Mesodermal cell (in vitro differentiated cells): ENCODE measurements around the gene GRIN3B.
"Not testable (repeated sequence)": the region's sequence is repeated elsewhere in the genome, so short reads cannot be mapped to it uniquely, and the experiment has no call there.

Source experiments
- H3K27ac ChIP-seq: 2 replicates; pipeline ENCODE4 v1.7.0; 2013; ENCODE audit warnings: mild to moderate bottlenecking, low read depth, low read length, moderate library complexity; ENCODE audit not compliant: severe bottlenecking
- H3K36me3 ChIP-seq: 2 replicates; pipeline ENCODE4 v1.7.1; 2013; ENCODE audit warnings: mild to moderate bottlenecking, low read length, moderate library complexity; ENCODE audit not compliant: control insufficient read depth, insufficient read depth
- H3K4me1 ChIP-seq: one replicate; pipeline ENCODE4 v1.7.1; 2013; ENCODE audit warnings: mild to moderate bottlenecking, low read length; ENCODE audit not compliant: insufficient read depth, control insufficient read depth, poor library complexity, severe bottlenecking
- H3K4me3 ChIP-seq: 2 replicates; pipeline ENCODE4 v1.7.0; 2013; ENCODE audit warnings: low read length, control low read depth, mild to moderate bottlenecking; ENCODE audit not compliant: insufficient read depth, poor library complexity, severe bottlenecking; ENCODE audit errors: extremely low read depth
- H3K9me3 ChIP-seq: 2 replicates; pipeline ENCODE4 v1.7.1; 2013; ENCODE audit warnings: mild to moderate bottlenecking, low read length, moderate library complexity; ENCODE audit not compliant: control insufficient read depth
- WGBS, 2 experiments: methylation state at CpG; one replicate each; pipeline ENCODE4 v1.1.5; 2013; ENCODE audit warnings: missing lambda C conversion rate in 2 of 2; ENCODE audit not compliant: insufficient coverage in 2 of 2; 5-methylcytosine and 5-hydroxymethylcytosine counted together

The GRIN3B gene

DNA sequence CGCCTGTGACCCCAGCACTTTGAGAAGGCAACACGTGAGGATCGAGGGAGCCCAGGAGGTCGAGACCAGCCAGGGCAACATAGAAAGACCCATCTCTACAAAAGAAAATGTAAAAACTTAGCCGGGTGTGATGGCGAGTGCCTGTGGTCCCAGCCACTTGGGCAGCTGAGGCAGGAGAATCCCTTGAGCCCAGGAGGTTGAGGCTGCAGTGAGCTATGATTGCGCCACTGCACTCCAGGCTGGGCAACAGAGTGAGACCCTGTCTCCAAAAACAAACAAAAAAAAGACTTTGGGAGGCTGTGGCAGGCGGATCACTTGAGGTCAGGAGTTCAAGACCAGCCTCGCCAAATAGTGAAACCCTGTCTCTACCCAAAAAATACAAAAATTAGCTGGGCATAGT lies 42.6 kb upstream of the GRIN3B start:
- not testable (repeated sequence) for H3K4me3 ChIP-seq, H3K9me3 ChIP-seq
- Histone ChIP-seq H3K36me3 (peaks cover 55% of the 10 kb centered on the region), H3K27ac (peak overlapping the region; percentile 96), H3K4me1 (peaks cover 69% of the 10 kb centered on the region)
- WGBS, 2 experiments, result 86 to 97% methylated on average over 7 of the region's 9 CpGs

GRCh38 chr19:958967-959855 lies 41.0 kb upstream of the GRIN3B start:
- 92 to 94% methylated on average over 28 to 34 of the region's 36 CpGs for WGBS, 2 experiments
- H3K4me3 ChIP-seq, result no peak overlapping the region
- no peaks in the 10 kb centered on the region for H3K9me3 ChIP-seq
- H3K36me3 ChIP-seq, result peaks cover 68% of the 10 kb centered on the region
- peaks cover 60% of the 10 kb centered on the region for H3K4me1 ChIP-seq
- peak overlapping the region; percentile 23 for H3K27ac ChIP-seq

DNA sequence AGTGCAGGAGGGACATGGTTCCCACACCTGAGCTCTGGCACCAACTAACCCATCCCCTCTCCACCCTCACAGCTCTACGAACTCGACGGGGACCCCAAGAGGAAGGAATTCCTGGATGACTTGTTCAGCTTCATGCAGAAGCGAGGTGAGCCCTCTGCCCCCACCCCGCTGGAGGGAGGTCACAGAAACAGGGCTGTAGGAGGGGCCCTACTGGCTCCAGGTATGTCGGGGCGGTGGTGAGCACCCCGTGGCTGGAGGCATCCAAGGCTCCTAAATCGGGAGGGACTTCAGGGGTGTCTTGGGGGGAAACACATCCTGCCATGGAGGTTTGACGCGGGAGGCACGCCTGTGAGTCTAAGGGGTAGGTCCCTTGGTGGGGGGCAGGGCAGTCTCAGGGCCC lies 40.2 kb upstream of the GRIN3B start:
- Histone ChIP-seq H3K27ac (peak overlapping the region; percentile 41), H3K36me3 (peaks cover 71% of the 10 kb centered on the region), H3K4me3 (no peak overlapping the region)

DNA sequence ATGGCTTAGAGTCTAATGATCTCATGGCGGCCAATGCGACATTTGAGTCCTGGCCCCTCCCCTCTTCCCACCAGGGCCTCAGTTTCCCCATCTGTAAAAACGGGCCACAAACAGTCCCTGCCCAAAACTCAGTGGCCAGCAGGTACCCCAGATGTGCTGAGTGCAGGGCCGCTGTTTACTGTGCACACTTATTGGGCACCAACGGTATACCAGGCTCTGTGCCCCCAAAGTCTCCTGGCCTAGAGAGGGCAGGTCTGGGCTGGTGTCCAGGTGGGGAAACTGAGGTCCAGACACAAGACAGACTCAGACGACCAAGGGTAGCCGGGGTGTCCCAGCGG lies 39.6 kb upstream of the GRIN3B start:
- Histone ChIP-seq H3K4me3 (no peak overlapping the region), H3K4me1 (peaks cover 49% of the 10 kb centered on the region), H3K9me3 (no peaks in the 10 kb centered on the region), H3K36me3 (peaks cover 71% of the 10 kb centered on the region), H3K27ac (peak overlapping the region; percentile 49)
- 92 to 94% methylated on average over 7 to 8 of the region's 8 CpGs for WGBS, 2 experiments

More for the DNA sequence above, 40.2 kb upstream of the GRIN3B start:
- H3K9me3 ChIP-seq, result no peaks in the 10 kb centered on the region
- H3K4me1 ChIP-seq, result peaks cover 52% of the 10 kb centered on the region
- WGBS, 2 experiments, result 67 to 69% methylated on average over 9 to 12 of the region's 12 CpGs

- 67 to 73% methylated on average over 3 to 5 of the region's 14 CpGs for WGBS, 2 experiments
- no peaks in the 10 kb centered on the region for H3K9me3 ChIP-seq
- no peak overlapping the region for H3K4me3 ChIP-seq
- peaks cover 41% of the 10 kb centered on the region for H3K4me1 ChIP-seq
- peak overlapping the region; percentile 57 for H3K27ac ChIP-seq
- H3K36me3 ChIP-seq, result peaks cover 85% of the 10 kb centered on the region
Observed at GRCh38 chr19:961866-962620, 38.2 kb upstream of the GRIN3B start.

- H3K27ac ChIP-seq, result no peak overlapping the region
- 89 to 91% methylated on average over 26 to 27 of the region's 31 CpGs for WGBS, 2 experiments
- H3K4me3 ChIP-seq, result no peak overlapping the region
- H3K9me3 ChIP-seq, result no peaks in the 10 kb centered on the region
- H3K4me1 ChIP-seq, result peaks cover 38% of the 10 kb centered on the region
- H3K36me3 ChIP-seq, result peaks cover 89% of the 10 kb centered on the region
Observed at GRCh38 chr19:962683-963400, 37.4 kb upstream of the GRIN3B start.

DNA sequence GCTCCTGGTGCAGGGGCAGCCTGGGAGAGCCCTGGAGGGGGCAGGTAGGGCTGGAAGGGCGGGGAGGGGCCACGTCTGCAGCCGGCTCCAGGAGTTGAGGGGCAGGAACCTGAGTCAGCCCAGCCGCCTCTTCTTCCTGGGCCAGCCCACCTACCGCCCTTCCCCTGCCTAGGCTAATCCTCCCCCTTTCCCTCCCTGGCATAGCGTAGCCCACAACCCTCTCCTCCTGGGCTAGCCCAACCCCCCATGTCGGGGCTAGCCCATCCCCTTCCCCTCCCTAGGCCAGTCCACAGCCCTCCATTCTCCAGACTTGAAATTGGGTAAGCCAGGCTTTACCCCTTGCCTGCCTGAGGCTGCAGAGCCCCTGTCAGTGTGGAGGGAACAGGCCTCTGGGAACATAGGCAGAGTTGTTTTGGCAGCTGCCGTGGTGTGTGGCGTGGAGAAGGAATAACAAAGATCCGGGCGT lies 36.7 kb upstream of the GRIN3B start:
- no peaks in the 10 kb centered on the region for H3K9me3 ChIP-seq

DNA sequence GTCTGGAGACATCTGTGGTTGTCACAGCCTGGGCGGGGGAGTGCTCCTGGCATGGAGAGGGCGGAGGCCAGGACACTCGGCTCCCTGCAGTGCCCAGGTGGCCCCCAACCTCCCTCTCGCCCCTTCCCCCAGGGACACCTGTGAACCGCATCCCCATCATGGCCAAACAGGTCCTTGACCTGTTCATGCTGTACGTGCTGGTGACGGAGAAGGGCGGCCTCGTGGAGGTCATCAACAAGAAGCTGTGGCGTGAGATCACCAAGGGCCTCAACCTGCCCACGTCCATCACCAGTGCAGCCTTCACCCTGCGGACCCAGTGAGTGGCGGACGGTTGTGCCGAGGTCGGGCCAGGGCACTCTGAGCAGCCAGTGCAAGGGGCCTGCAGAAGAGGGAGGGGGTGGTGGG lies 36.1 kb upstream of the GRIN3B start:
- Histone ChIP-seq H3K9me3 (no peaks in the 10 kb centered on the region), H3K36me3 (peaks cover 94% of the 10 kb centered on the region), H3K4me3 (no peak overlapping the region), H3K4me1 (peaks cover 38% of the 10 kb centered on the region), H3K27ac (no peak overlapping the region)
- 96 to 97% methylated on average over 12 to 15 of the region's 16 CpGs for WGBS, 2 experiments

More for the DNA sequence above, 36.7 kb upstream of the GRIN3B start:
- peaks cover 38% of the 10 kb centered on the region for H3K4me1 ChIP-seq
- H3K36me3 ChIP-seq, result peaks cover 94% of the 10 kb centered on the region
- 79 to 81% methylated on average over 9 to 11 of the region's 11 CpGs for WGBS, 2 experiments
- no peak overlapping the region for H3K4me3 ChIP-seq
- H3K27ac ChIP-seq, result no peak overlapping the region

DNA sequence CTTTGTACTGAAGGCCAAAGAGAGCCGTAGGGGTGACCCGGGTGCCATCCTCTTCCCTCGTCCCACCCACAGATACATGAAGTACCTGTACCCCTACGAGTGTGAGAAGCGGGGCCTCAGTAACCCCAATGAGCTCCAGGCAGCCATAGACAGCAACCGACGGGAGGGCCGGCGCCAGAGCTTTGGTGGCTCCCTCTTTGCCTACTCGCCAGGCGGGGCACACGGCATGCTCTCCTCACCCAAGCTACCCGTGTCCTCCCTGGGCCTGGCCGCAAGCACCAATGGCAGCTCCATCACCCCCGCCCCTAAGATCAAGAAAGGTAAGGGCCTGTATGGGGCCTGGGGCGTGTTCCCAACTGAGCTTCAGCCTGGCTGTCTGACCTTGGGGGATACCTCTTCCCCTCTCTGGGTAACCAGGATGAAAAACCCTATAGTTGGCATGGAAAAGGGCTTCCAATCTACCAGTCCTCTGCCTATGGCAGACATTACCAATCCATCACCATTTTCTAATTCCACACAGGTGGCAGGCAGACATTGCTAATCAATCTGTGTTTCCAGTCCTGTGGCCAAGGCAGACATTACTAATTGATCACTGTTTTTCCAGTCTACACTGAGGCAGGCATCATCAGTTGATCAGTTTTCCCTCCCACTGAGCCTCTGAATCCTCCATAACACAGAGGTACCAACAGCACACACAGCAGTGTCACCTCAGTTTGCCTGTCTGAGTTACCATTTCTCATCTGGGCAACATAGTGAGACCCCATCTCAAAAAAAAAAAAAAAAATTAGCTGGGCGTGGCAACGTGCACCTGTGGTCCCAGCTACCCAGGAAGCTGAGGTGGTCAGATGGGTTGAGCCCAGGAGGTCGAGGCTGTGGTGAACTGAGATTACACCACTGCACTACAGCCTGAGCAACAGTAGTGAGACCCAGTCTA lies 35.2 kb upstream of the GRIN3B start:
- Histone ChIP-seq H3K4me1 (peaks cover 30% of the 10 kb centered on the region), H3K9me3 (no peaks in the 10 kb centered on the region), H3K27ac (no peak overlapping the region), H3K36me3 (peaks cover 94% of the 10 kb centered on the region), H3K4me3 (no peak overlapping the region)
- WGBS, 2 experiments, result 95 to 97% methylated on average over 15 to 19 of the region's 19 CpGs
